Gastrocnemius medialis (tissue), 4 donors: ENCODE measurements around the gene SORBS2. TPM values are rescaled to one million over a fixed set of nuclear protein-coding genes. Genes with fewer than 3 reads are reported as not detected.
"Not testable (repeated sequence)": the region's sequence is repeated elsewhere in the genome, so short reads cannot be mapped to it uniquely, and the experiment has no call there.

Experiments
- ATAC-seq, 2 donors: fragments of 150-250 bp; one replicate each; pipeline ENCODE4 v1.9.1; 2016
- DNase-seq, 2 donors: peaks; one replicate each; pipeline ENCODE4 v3.0.0-alpha.2; 2019
- H3K27ac ChIP-seq, 4 donors: fragments of 200-600 bp; sonication (generic); 1 replicate in 1 of 4; 2 replicates in 3 of 4; pipeline ENCODE4 v1.5.1; 2016 to 2018; ENCODE audit warnings: mild to moderate bottlenecking in 2 of 4, moderate library complexity in 1 of 4
- H3K27me3 ChIP-seq, 3 donors: fragments of 200-600 bp; sonication (generic) in 2 of 3; 1 replicate in 1 of 3; 2 replicates in 2 of 3; pipeline versions ENCODE4 v1.5.1 to v1.6.0; 2016 to 2019; ENCODE audit warnings: mild to moderate bottlenecking in 1 of 3, moderate library complexity in 1 of 3
- H3K36me3 ChIP-seq, 2 donors: fragments of 200-600 bp; sonication (generic) in 1 of 2; one replicate each; pipeline ENCODE4 v1.5.1; 2017 to 2018
- H3K4me1 ChIP-seq, 2 donors: fragments of 200-600 bp; sonication (generic) in 1 of 2; one replicate each; pipeline ENCODE4 v1.5.1; 2016 to 2017; ENCODE audit warnings: mild to moderate bottlenecking in 2 of 2
- H3K4me3 ChIP-seq, 4 donors: fragments of 200-600 bp; sonication (generic) in 3 of 4; 1 replicate in 1 of 4; 2 replicates in 3 of 4; pipeline ENCODE4 v1.5.1; 2016 to 2019; ENCODE audit warnings: mild to moderate bottlenecking in 2 of 4
- H3K9me3 ChIP-seq, 3 donors: fragments of 200-600 bp; sonication (generic) in 2 of 3; 1 replicate in 1 of 3; 2 replicates in 2 of 3; pipeline ENCODE4 v1.5.1; 2016 to 2019
- CTCF ChIP-seq, 5 experiments: fragments of 450-650 bp in 3 of 5; fragments of 200-600 bp in 2 of 5; sonication (generic) in 2 of 5; IDR thresholded peaks in 4 of 5; conservative IDR thresholded peaks in 1 of 5; 1 replicate in 4 of 5; 2 replicates in 1 of 5; pipeline ENCODE4 v1.5.1; 2016 to 2019; ENCODE audit warnings: antibody characterized with exemption in 5 of 5, mild to moderate bottlenecking in 3 of 5, moderate library complexity in 3 of 5
- POLR2A ChIP-seq, 2 donors: fragments of 450-650 bp; IDR thresholded peaks; one replicate each; pipeline ENCODE4 v1.6.1; 2017; ENCODE audit warnings: antibody characterized with exemption in 2 of 2, mild to moderate bottlenecking in 2 of 2, moderate library complexity in 2 of 2
- in situ Hi-C, 4 donors: fragments of 200-750 bp; cut with MboI; loops; one replicate each; pipeline versions ENCODE4 v1.15.0 to v1.8.0; 2017; ENCODE audit warnings: low sequenced_read_pairs in 4 of 4
- intact Hi-C: fragments of 100-400 bp; cut with DNase I; formaldehyde crosslinking; loops from one replicate; pipeline ENCODE4 v1.15.1; 2023; ENCODE audit warnings: low total_unique reads
- total RNA-seq, 4 donors: library from RNA; depleted of rRNA; stranded (reverse); fragments of >200 nt; gene quantifications; one replicate each; pipeline versions ENCODE4 v1.1.0 to v1.2.3, GENCODE V29; 2016

Gene SORBS2, protein sequence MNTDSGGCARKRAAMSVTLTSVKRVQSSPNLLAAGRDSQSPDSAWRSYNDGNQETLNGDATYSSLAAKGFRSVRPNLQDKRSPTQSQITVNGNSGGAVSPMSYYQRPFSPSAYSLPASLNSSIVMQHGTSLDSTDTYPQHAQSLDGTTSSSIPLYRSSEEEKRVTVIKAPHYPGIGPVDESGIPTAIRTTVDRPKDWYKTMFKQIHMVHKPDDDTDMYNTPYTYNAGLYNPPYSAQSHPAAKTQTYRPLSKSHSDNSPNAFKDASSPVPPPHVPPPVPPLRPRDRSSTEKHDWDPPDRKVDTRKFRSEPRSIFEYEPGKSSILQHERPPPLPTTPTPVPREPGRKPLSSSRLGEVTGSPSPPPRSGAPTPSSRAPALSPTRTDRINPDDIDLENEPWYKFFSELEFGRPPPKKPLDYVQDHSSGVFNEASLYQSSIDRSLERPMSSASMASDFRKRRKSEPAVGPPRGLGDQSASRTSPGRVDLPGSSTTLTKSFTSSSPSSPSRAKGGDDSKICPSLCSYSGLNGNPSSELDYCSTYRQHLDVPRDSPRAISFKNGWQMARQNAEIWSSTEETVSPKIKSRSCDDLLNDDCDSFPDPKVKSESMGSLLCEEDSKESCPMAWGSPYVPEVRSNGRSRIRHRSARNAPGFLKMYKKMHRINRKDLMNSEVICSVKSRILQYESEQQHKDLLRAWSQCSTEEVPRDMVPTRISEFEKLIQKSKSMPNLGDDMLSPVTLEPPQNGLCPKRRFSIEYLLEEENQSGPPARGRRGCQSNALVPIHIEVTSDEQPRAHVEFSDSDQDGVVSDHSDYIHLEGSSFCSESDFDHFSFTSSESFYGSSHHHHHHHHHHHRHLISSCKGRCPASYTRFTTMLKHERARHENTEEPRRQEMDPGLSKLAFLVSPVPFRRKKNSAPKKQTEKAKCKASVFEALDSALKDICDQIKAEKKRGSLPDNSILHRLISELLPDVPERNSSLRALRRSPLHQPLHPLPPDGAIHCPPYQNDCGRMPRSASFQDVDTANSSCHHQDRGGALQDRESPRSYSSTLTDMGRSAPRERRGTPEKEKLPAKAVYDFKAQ (N-terminal part only)
- total RNA-seq, result 10 to 100 TPM; 15.3 to 64.5 (median 17.4) TPM

DNA sequence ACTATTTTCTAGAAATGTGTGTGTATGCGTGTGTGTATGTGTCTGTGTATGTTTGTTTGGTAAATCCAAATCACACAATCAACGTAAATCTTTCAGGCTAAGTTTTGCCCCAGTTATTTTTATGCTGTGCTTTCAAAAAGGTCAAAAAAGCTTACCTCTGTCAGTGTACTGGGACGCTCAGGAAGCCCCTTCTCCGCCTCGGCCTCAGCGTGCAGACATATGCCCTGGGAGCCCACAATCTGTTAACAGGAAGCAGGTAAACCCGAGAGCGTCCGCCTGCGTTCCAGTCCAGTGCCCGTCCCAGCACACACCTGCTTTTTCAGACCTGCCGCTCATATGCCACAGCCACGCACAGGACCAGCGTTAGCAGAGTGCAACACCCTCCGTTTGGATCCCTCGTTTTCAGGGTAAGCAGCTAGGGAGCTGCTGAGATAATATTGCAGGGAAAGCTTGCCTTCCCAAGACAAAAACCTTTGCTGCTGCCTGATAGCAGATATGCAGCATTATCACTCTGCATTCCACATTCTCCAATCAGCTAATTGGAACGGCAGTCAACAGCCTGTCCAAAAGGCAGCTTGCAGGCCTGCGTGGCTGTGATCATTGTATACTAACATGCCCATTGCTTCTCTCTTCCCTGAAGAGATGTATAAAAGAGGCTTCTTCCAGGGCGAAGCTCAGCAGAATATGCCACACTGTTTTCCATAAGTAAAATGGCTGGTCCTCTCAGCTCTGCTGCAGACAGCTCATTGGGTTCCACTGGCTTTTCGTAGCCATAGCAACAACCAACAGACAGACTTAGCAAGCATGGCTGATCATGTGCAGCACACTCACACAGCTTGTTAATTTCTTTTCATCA is at the start of gene SORBS2:
TSS of gene SORBS2 (minus strand) at position 686 of the 856 bp plus-strand sequence. CDS start 121,623 bp downstream, outside the sequence.
- H3K27ac ChIP-seq, result no peak within 1 kb of the TSS
- no peaks in the 10 kb centered on the region for H3K4me1 ChIP-seq
- H3K27me3 ChIP-seq, result peaks cover 0 to 4% (median 0%) of the 10 kb centered on the region in 3 donors
- H3K9me3 ChIP-seq, result no peaks in the 10 kb centered on the region
- no peak for DNase-seq
- TF ChIP-seq CTCF (IDR thresholded peaks at IDR 0.05 in 4 of 5, conservative IDR thresholded peaks at IDR 0.05 in 1 of 5), result no peak
- TF ChIP-seq POLR2A (IDR thresholded peaks at IDR 0.05), result no peak
- ATAC-seq, result no peak
- in situ Hi-C loops, result no loop called here
- intact Hi-C loops, result no loop called here
- H3K36me3 ChIP-seq, result no peaks in the 10 kb centered on the region
- peak within 1 kb of the TSS in 2 of 4 donors; percentile 12 to 20 for H3K4me3 ChIP-seq

DNA sequence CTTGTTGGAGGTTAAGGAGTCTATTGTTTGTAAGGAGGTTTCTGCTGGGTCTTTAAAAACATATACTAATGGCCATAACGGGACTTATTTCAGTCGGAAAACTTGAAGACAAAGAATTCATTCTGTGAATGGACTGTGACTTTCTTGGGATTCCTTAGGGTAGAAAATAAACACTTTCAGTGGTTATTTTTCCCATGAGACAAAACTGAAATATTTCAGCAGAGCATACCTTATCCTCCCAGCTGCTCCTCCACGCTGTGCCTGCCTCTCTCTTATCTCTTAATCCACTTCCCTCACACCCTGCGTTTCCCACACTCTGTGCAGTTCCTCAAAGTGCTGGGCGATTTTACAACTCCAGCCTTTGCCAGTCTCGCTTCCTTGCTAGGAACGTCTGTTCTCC is 47.1 kb upstream of the SORBS2 start:
- Histone ChIP-seq H3K27ac (no peak overlapping the region), H3K4me1 (no peaks in the 10 kb centered on the region), H3K9me3 (no peaks in the 10 kb centered on the region), H3K4me3 (no peak overlapping the region), H3K36me3 (no peaks in the 10 kb centered on the region), H3K27me3 (no peaks in the 10 kb centered on the region)
- DNase-seq, result no peak
- TF ChIP-seq CTCF (IDR thresholded peaks at IDR 0.05 in 4 of 5, conservative IDR thresholded peaks at IDR 0.05 in 1 of 5), result no peak
- no peak for TF ChIP-seq POLR2A (IDR thresholded peaks at IDR 0.05)
- in situ Hi-C loops (no loop called here), intact Hi-C loops (no loop called here)
- ATAC-seq, result no peak

DNA sequence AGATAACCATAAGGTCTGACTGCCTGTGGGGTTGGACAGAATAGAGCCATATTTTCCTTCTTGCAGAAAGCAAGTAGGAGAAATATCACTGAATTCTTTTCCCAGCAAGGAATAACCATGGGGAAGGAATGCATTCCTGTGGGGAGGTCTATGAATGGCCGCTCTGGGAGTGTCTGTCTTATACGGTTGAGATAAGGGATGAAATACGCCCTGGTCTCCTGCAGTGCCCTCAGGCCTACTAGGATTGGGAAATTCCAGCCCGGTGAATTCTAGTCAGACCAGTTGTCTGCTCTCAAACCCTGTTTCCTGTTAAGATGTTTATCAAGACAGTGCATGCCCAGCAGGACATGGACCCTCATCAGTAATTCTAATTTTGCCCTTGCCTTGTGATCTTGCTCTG is 45.6 kb upstream of the SORBS2 start:
- in situ Hi-C loops, H3K4me1 ChIP-seq, DNase-seq, H3K36me3 ChIP-seq, H3K27me3 ChIP-seq, H3K27ac ChIP-seq, intact Hi-C loops, H3K4me3 ChIP-seq, H3K9me3 ChIP-seq, ATAC-seq: not testable (repeated sequence)

- in situ Hi-C loops (no loop called here), intact Hi-C loops (no loop called here)
- ATAC-seq, result no peak
- Histone ChIP-seq H3K27ac (no peak overlapping the region), H3K36me3 (no peaks in the 10 kb centered on the region), H3K27me3 (no peaks in the 10 kb centered on the region), H3K4me1 (no peaks in the 10 kb centered on the region), H3K9me3 (no peaks in the 10 kb centered on the region), H3K4me3 (no peak overlapping the region)
- TF ChIP-seq CTCF (IDR thresholded peaks at IDR 0.05 in 4 of 5, conservative IDR thresholded peaks at IDR 0.05 in 1 of 5) (no peak), POLR2A (IDR thresholded peaks at IDR 0.05) (no peak)
- no peak for DNase-seq
Measured at GRCh38 chr4:185853841-185854240, 41.8 kb upstream of the SORBS2 start.
